Neutrophil (primary cell): ENCODE results near the gene CEP63.
"Not testable (repeated sequence)": the region's sequence is repeated elsewhere in the genome, so short reads cannot be mapped to it uniquely, and the experiment has no call there.

ENCODE experiments used
- H3K27ac ChIP-seq: fragments of 200-600 bp; sonication (generic); 2 replicates; pipeline ENCODE4 v1.5.1; 2016; ENCODE audit warnings: mild to moderate bottlenecking, moderate library complexity
- H3K27me3 ChIP-seq: fragments of 200-600 bp; sonication (generic); 2 replicates; pipeline ENCODE4 v1.6.0; 2016; ENCODE audit warnings: mild to moderate bottlenecking
- H3K36me3 ChIP-seq: fragments of 200-600 bp; sonication (generic); 2 replicates; pipeline ENCODE4 v1.5.1; 2017
- H3K4me1 ChIP-seq, 2 experiments: fragments of 200-600 bp in 1 of 2; sonication (generic) in 1 of 2; 1 replicate in 1 of 2; 2 replicates in 1 of 2; pipeline versions ENCODE4 v1.5.1 to v1.6.1; 2013 to 2016; ENCODE audit warnings: low read depth in 1 of 2, low read length in 1 of 2, mild to moderate bottlenecking in 1 of 2, moderate library complexity in 1 of 2; ENCODE audit not compliant: control insufficient read depth in 1 of 2, insufficient read depth in 1 of 2
- H3K4me3 ChIP-seq, 2 experiments: fragments of 200-600 bp in 1 of 2; sonication (generic) in 1 of 2; 1 replicate in 1 of 2; 2 replicates in 1 of 2; pipeline ENCODE4 v1.5.1; 2013 to 2016; ENCODE audit warnings: low read depth in 1 of 2, low read length in 1 of 2, mild to moderate bottlenecking in 1 of 2, moderate library complexity in 1 of 2
- H3K9me3 ChIP-seq: fragments of 200-600 bp; sonication (generic); 2 replicates; pipeline ENCODE4 v1.5.1; 2016
- CTCF ChIP-seq: fragments of 200-600 bp; sonication (generic); IDR thresholded peaks from 2 replicates; pipeline ENCODE4 v1.5.1; 2016; ENCODE audit warnings: antibody characterized with exemption

CEP63 gene

DNA sequence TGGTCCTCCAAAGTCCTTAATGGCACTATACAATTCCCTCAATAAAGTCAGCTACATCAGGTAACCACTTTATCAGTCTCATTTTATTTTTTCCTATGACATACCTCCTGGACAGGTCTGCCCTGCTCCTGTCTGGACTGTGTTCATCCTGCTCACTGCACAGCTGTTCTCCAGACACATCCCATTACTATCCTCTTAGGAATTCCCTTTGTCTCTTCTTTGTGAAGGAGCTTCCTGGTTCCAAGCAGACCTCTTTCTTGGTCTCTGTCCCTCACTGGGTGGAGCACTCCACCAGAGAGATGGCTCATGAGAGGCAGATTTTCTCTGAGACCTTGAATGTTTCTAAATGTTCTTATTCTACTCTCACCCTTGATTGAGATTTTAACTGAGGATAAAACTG lies 104.9 kb downstream of the CEP63 start:
- H3K36me3 ChIP-seq = peaks cover 6% of the 10 kb centered on the region
- peaks cover 63 to 68% of the 10 kb centered on the region in 2 experiments for H3K4me1 ChIP-seq
- peak overlapping the region; percentile 33 to 41 for H3K4me3 ChIP-seq
- peak overlapping the region; percentile 99 for H3K27ac ChIP-seq
- H3K27me3 ChIP-seq = no peaks in the 10 kb centered on the region
- no peaks in the 10 kb centered on the region for H3K9me3 ChIP-seq
- no peak for TF ChIP-seq CTCF

DNA sequence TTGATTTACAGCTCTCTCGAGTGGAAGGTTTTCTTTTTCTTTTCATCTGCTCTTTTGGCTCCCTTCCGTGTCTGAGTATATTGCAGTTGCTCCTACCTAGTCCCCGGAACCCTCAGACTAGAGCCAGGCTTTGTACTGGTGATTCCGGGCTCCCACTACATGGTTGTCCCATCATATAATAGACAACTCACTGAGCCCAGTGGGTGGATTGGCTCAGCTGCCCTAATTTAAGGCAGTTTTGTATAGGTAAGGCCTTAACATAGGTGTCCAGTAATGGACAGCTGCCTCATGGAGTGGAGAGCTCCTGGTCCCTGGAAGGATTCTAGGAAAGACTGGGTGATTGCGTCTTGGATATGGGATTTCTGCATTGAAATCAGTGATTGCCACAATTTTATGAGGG lies 106.9 kb downstream of the CEP63 start:
- peak overlapping the region; percentile 58 to 63 for H3K4me3 ChIP-seq
- TF ChIP-seq CTCF = no peak
- H3K36me3 ChIP-seq = peaks cover under 1% of the 10 kb centered on the region
- no peaks in the 10 kb centered on the region for H3K27me3 ChIP-seq
- no peaks in the 10 kb centered on the region for H3K9me3 ChIP-seq
- peak overlapping the region; percentile 99 for H3K27ac ChIP-seq
- peaks cover 83 to 89% of the 10 kb centered on the region in 2 experiments for H3K4me1 ChIP-seq

- H3K36me3 ChIP-seq = peaks cover 4% of the 10 kb centered on the region
- TF ChIP-seq CTCF = peak; percentile 33
- no peaks in the 10 kb centered on the region for H3K9me3 ChIP-seq
- H3K4me3 ChIP-seq = peak overlapping the region; percentile 58 to 63
- peaks cover 89 to 93% of the 10 kb centered on the region in 2 experiments for H3K4me1 ChIP-seq
- H3K27me3 ChIP-seq = no peaks in the 10 kb centered on the region
- H3K27ac ChIP-seq = peak overlapping the region; percentile 99
Measured at GRCh38 chr3:134594331-134594741, 108.5 kb downstream of the CEP63 start.

GRCh38 chr3:134594986-134595385 lies 109.1 kb downstream of the CEP63 start:
- H3K4me1 ChIP-seq = peaks cover 92 to 98% of the 10 kb centered on the region in 2 experiments
- not testable (repeated sequence) for H3K27me3 ChIP-seq, H3K9me3 ChIP-seq
- H3K4me3 ChIP-seq = peak overlapping the region; percentile 58 to 63
- peak overlapping the region; percentile 99 for H3K27ac ChIP-seq
- peaks cover 11% of the 10 kb centered on the region for H3K36me3 ChIP-seq

DNA sequence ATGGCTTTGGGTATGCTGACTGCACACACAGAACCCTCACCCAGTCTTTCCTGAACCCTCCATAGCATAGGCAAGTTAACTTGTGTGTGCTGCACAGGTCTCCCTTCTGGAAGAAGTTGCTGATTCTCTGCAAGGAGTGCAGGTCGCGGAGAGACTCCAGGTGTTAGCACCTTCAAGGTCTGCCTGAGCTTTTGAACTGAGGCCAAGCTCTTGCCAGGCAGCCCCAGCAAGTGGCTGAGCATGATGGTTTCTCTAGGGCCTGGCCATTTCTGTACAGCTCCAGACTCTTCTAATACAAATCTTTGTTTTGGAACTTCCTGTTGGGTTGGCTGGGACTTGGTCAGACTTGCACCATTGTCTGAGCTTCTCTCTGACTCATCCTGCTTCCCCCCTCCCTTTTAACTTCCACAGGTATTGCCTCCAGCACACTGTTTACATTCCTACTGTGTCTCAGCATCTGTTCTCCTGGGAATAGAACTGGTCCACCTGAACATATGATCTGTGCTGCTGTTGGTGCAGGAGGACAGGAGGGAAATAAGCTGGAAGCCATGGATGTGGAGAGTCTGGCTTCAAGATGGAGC lies 111.6 kb downstream of the CEP63 start:
- H3K27me3 ChIP-seq = no peaks in the 10 kb centered on the region
- no peaks in the 10 kb centered on the region for H3K9me3 ChIP-seq
- peaks cover 92 to 93% of the 10 kb centered on the region in 2 experiments for H3K4me1 ChIP-seq
- peak overlapping the region; percentile 99 for H3K27ac ChIP-seq
- H3K4me3 ChIP-seq = peak overlapping the region; percentile 63 to 65
- peak; percentile 12 for TF ChIP-seq CTCF
- H3K36me3 ChIP-seq = peaks cover 36% of the 10 kb centered on the region

DNA sequence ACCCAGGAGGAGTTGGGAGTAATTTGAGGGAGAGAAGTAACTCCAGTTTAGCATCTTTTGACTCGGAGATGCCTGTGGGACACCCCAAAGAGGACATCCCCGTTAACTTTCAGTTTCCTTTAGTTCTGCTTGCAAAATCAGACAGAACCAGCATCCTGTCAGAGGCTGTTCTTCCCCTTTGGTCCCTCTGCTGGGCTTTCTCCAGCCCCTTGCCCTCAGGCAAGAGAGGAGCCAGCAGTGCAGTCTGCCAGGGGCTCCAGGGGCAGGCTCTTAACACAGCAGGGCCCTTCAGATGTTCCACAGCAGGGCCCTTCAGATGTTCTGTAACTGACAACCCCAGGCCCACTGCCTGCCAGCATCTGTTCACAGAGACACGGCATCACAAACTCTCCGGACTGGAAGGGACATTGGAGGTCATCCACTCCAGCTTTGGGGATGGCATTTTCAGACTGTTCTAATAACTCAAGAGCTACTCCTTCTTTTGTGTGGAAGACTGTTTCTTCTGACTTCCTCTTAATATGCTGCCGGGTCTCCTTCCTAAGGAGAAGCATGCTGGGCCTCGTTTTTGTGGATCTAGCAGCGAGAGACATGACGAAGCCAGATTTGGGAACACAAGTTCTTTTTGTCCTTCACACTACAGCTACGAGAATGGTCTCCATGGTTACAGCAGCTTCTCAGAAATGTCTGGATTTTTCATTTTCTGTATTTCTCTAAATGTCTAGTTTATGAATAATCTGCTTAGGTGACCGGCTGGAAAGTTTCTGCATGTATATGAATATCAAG lies 113.1 kb downstream of the CEP63 start:
- Histone ChIP-seq H3K36me3 (peaks cover 50% of the 10 kb centered on the region), H3K27ac (peak overlapping the region; percentile 99), H3K4me3 (peak overlapping the region; percentile 63 to 65), H3K4me1 (peaks cover 92 to 93% of the 10 kb centered on the region in 2 experiments), H3K27me3 (no peaks in the 10 kb centered on the region), H3K9me3 (no peaks in the 10 kb centered on the region)
- peak; percentile 63 for TF ChIP-seq CTCF
